Activated effector memory CD4-positive, alpha-beta T cell treated with anti-CD3 and anti-CD28 coated beads, Interleukin-2, amount 50 U/mL, for 16 hours (primary cell): ENCODE measurements around the gene MRPL18.

Source experiments
- DNase-seq: peaks from one replicate; pipeline ENCODE4 v3.0.0-alpha.2; 2020

The MRPL18 gene

GRCh38 chr6:159844737-159845645, 54.7 kb downstream of the MRPL18 start:
- DNase-seq = no peak
